ENCODE measurements around the gene TBC1D24. TPM values are rescaled to one million over a fixed set of nuclear protein-coding genes. Genes with fewer than 3 reads are reported as not detected.
"Not testable (repeated sequence)": the region's sequence is repeated elsewhere in the genome, so short reads cannot be mapped to it uniquely, and the experiment has no call there.

The TBC1D24 gene
- total and polyA plus RNA-seq, 2 donors (not counting 1 experiment from before 2014, with no cell fraction given), result 6.3 to 10.9 TPM

GRCh38 chr16:2437032-2437790, 37.7 kb upstream of the TBC1D24 start:
- Histone ChIP-seq H3K79me2 (ENCODE audit: control insufficient read depth, insufficient read depth, low read length) (peaks cover 10% of the 10 kb centered on the region), H3K27me3 (ENCODE audit: control insufficient read depth, insufficient read depth, low read length) (no peaks in the 10 kb centered on the region), H4K20me1 (ENCODE audit: control insufficient read depth, extremely low read depth, insufficient read depth, low read length) (no peaks in the 10 kb centered on the region), H3K36me3 (ENCODE audit: control insufficient read depth, insufficient read depth, low read length) (peaks cover 35% of the 10 kb centered on the region), H3K27ac (ENCODE audit: insufficient read depth, low read length) (no peak overlapping the region), H3K4me1 (ENCODE audit: control insufficient read depth, extremely low read depth, insufficient read depth, low read length) (no peaks in the 10 kb centered on the region), H3K4me2 (ENCODE audit: extremely low read depth, insufficient read depth, low read length) (no peak overlapping the region), H3K9ac (ENCODE audit: insufficient read depth, low read length) (no peak overlapping the region), H3K9me3 (ENCODE audit: control insufficient read depth, insufficient read depth, low read depth, low read length) (no peaks in the 10 kb centered on the region), H3K4me3 (replicated peaks in 1 of 4; ENCODE audit: control extremely low read depth in 1 of 4, insufficient read depth in 1 of 4, low read depth in 3 of 4, low read length in 4 of 4) (no peak overlapping the region), H2AFZ (ENCODE audit: low read length) (no peak overlapping the region)
- DNase-seq (ENCODE audit: low read depth in 2 of 2), result no peak
- no peak for TF ChIP-seq EZH2 (IDR thresholded peaks at IDR 0.05; ENCODE audit: low read length, missing control alignments)
- TF ChIP-seq CTCF (conservative IDR thresholded peaks at IDR 0.05 in 1 of 2, IDR thresholded peaks at IDR 0.05 in 1 of 2; ENCODE audit: low read depth in 1 of 2, low read length in 2 of 2), result no peak

- TF ChIP-seq CTCF (conservative IDR thresholded peaks at IDR 0.05 in 1 of 2, IDR thresholded peaks at IDR 0.05 in 1 of 2; ENCODE audit: low read depth in 1 of 2, low read length in 2 of 2), result no peak
- no peaks in the 10 kb centered on the region for H4K20me1 ChIP-seq (ENCODE audit: control insufficient read depth, extremely low read depth, insufficient read depth, low read length)
- H3K27me3 ChIP-seq (ENCODE audit: control insufficient read depth, insufficient read depth, low read length), result no peaks in the 10 kb centered on the region
- H3K36me3 ChIP-seq (ENCODE audit: control insufficient read depth, insufficient read depth, low read length), result peaks cover 27% of the 10 kb centered on the region
- H3K27ac ChIP-seq (ENCODE audit: insufficient read depth, low read length), result no peak overlapping the region
- no peak for DNase-seq (ENCODE audit: low read depth in 2 of 2)
- no peaks in the 10 kb centered on the region for H3K9me3 ChIP-seq (ENCODE audit: control insufficient read depth, insufficient read depth, low read depth, low read length)
- H3K79me2 ChIP-seq (ENCODE audit: control insufficient read depth, insufficient read depth, low read length), result peaks cover 2% of the 10 kb centered on the region
- no peak overlapping the region for H2AFZ ChIP-seq (ENCODE audit: low read length)
- H3K4me1 ChIP-seq (ENCODE audit: control insufficient read depth, extremely low read depth, insufficient read depth, low read length), result no peaks in the 10 kb centered on the region
- no peak overlapping the region for H3K4me3 ChIP-seq (replicated peaks in 1 of 4; ENCODE audit: control extremely low read depth in 1 of 4, insufficient read depth in 1 of 4, low read depth in 3 of 4, low read length in 4 of 4)
- no peak overlapping the region for H3K4me2 ChIP-seq (ENCODE audit: extremely low read depth, insufficient read depth, low read length)
- H3K9ac ChIP-seq (ENCODE audit: insufficient read depth, low read length), result no peak overlapping the region
Observed at GRCh38 chr16:2438121-2438520, 36.8 kb upstream of the TBC1D24 start.

GRCh38 chr16:2439598-2439997, 35.3 kb upstream of the TBC1D24 start:
- TF ChIP-seq CTCF (conservative IDR thresholded peaks at IDR 0.05 in 1 of 2, IDR thresholded peaks at IDR 0.05 in 1 of 2; ENCODE audit: low read depth in 1 of 2, low read length in 2 of 2) (no peak), EZH2 (IDR thresholded peaks at IDR 0.05; ENCODE audit: low read length, missing control alignments) (no peak)
- Histone ChIP-seq H3K27me3 (ENCODE audit: control insufficient read depth, insufficient read depth, low read length) (no peaks in the 10 kb centered on the region), H2AFZ (ENCODE audit: low read length) (no peak overlapping the region), H3K4me2 (ENCODE audit: extremely low read depth, insufficient read depth, low read length) (no peak overlapping the region), H3K9ac (ENCODE audit: insufficient read depth, low read length) (no peak overlapping the region), H3K9me3 (ENCODE audit: control insufficient read depth, insufficient read depth, low read depth, low read length) (no peaks in the 10 kb centered on the region), H3K4me3 (replicated peaks in 1 of 4; ENCODE audit: control extremely low read depth in 1 of 4, insufficient read depth in 1 of 4, low read depth in 3 of 4, low read length in 4 of 4) (no peak overlapping the region), H3K36me3 (ENCODE audit: control insufficient read depth, insufficient read depth, low read length) (peaks cover 25% of the 10 kb centered on the region), H3K27ac (ENCODE audit: insufficient read depth, low read length) (no peak overlapping the region), H3K79me2 (ENCODE audit: control insufficient read depth, insufficient read depth, low read length) (no peaks in the 10 kb centered on the region), H3K4me1 (ENCODE audit: control insufficient read depth, extremely low read depth, insufficient read depth, low read length) (no peaks in the 10 kb centered on the region), H4K20me1 (ENCODE audit: control insufficient read depth, extremely low read depth, insufficient read depth, low read length) (no peaks in the 10 kb centered on the region)
- DNase-seq (ENCODE audit: low read depth in 2 of 2), result no peak

GRCh38 chr16:2441143-2441804, 33.7 kb upstream of the TBC1D24 start:
- H3K36me3 ChIP-seq (ENCODE audit: control insufficient read depth, insufficient read depth, low read length), result peaks cover 29% of the 10 kb centered on the region
- DNase-seq (ENCODE audit: low read depth in 2 of 2); H3K4me3 ChIP-seq (replicated peaks in 1 of 4; ENCODE audit: control extremely low read depth in 1 of 4, insufficient read depth in 1 of 4, low read depth in 3 of 4, low read length in 4 of 4); H3K79me2 ChIP-seq (ENCODE audit: control insufficient read depth, insufficient read depth, low read length); H3K9ac ChIP-seq (ENCODE audit: insufficient read depth, low read length); H3K27me3 ChIP-seq (ENCODE audit: control insufficient read depth, insufficient read depth, low read length); H3K9me3 ChIP-seq (ENCODE audit: control insufficient read depth, insufficient read depth, low read depth, low read length); H3K27ac ChIP-seq (ENCODE audit: insufficient read depth, low read length); H4K20me1 ChIP-seq (ENCODE audit: control insufficient read depth, extremely low read depth, insufficient read depth, low read length); H2AFZ ChIP-seq (ENCODE audit: low read length); H3K4me2 ChIP-seq (ENCODE audit: extremely low read depth, insufficient read depth, low read length); H3K4me1 ChIP-seq (ENCODE audit: control insufficient read depth, extremely low read depth, insufficient read depth, low read length): not testable (repeated sequence)
